Colon (tissue), 2 donors: ENCODE measurements around the gene SCAPER.
"Not testable (repeated sequence)": the region's sequence is repeated elsewhere in the genome, so short reads cannot be mapped to it uniquely, and the experiment has no call there.

Source experiments
- FAIRE-seq: peaks from 2 replicates; lab custom pipeline; 2012; peaks lifted over from hg19 to GRCh38; lab: Jason Lieb, UNC
- donor health status: control.
- donor health status: control.

The SCAPER gene

GRCh38 chr15:76321602-76322001 is 583.5 kb downstream of the SCAPER start:
- no peak for FAIRE-seq

DNA sequence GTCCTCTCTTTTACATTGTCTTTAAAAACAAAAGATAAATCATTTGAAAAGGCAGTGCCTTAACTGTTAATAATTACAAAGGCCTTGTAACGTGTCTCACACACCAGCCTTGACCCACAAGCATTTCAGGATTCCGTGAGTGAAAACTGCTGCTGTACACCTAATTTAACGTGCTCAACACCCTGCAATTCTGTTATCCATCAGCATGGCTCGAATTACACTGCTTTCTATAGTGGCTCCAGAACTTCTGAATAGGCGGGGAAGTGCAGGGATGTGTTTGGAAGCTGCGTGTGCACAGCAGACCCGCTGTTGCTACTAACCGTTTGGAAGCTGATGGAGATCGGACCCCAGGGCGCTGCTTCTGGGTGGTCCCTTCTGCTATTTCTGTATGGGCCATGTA is 584.0 kb downstream of the SCAPER start:
- FAIRE-seq, result no peak

GRCh38 chr15:76320012-76320411 is 585.1 kb downstream of the SCAPER start:
- no peak for FAIRE-seq

DNA sequence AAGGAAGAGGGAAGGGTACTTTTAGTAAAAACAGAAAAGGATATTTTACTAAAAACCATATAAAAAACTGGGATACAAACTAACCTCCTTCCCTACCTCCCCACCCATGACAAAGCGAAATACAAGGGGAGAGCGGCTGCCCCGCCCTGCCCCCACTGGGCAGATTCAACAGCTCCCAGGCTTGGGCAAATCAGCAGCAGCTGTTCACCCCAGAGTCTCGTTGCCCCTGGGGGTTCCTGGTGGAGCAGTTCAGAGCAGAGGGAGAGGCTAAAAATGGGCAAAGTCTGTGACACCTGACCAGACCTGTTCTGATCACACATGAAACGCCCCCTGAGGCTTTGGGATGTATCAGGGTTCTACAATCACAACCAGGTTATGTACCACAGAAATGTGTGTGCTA is 591.4 kb downstream of the SCAPER start:
- no peak for FAIRE-seq

DNA sequence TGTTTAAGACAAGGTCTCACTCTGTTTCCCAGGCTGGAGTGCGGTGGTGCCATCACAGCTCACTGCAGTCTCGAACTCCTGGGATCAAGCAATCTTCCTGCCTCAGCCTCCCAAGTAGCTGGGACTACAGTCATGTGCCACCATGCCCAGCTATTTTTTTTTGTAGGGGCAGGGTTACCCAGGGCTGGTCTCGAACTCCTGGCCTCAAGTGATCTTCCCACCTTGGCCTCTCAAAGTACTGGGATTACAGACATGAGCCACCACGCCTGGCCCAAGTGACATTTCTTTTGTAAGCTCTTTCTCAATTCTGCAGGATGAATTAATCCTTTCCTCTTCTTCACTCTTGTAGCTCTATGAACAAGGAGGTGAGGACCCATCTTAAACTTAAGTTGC is 592.0 kb downstream of the SCAPER start:
- FAIRE-seq, result not testable (repeated sequence)

DNA sequence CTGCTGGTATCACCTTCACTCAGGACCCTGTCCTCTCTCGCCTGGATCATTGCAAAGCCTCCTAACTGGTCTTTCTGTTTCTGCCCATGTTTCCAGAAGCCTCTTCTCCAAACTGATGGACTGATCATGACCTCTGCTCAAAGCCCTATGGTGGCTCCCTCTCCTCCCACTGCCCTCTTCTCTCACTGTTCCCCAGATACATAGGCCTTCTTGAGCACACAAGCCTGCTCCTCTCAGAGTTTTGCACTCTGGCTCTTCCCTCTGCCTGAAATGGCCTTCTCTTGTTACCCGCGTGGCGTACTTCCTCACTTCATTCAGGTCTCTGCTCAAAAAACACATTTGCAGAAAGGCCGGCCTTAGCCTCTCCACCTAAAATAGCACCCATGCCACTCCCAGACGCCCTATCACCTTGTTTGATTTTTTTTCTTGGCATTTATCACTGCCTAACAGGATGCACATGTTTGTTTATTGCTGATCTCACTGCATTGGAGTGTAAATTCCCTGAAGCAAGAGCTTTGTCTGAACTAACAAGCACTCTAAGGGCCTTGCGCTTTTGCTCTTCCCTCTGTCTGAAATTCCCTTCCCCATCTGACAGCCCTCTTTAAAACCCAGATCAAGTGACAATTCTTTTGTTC is 592.5 kb downstream of the SCAPER start:
- no peak for FAIRE-seq

DNA sequence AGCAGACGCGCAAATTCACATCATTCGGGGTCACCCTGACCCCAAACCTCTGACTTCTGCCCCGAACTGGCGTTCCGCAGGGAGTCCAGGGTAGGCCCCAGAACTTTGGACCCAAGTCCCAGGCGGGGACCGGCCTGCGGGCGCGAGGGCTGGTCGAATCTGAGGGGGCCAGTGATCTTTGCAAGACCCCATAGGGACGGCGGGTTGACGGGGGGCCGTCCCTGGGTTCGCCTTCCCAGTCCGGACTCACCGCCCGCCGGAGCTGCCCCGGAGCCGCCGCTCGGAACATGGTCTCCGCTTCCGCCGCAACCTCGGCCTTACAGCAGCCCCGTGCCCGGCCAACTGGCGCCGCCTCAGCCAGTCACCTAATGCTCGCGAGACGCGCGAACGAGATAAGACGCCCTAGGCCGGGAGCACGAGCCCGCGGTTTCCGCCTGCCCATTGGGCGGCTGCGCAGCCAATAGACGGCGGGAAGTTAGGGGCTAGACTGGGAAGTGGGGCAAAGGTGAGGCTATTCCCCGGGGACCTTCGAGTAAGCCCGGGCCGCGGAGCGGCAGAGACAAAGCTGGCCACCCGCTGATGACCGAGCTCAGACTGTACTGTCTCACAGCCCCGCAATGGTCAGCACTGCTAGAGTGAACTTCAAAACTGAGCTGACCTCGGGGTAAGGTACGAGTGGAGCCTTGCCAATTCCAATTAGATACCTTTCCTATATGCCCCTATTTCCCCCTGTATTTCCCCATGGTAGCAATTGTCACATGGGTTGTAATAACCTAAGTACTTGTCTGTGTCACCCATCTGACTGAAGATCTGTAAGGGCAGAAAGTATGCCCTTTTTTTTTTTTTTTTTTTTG is 593.8 kb downstream of the SCAPER start, which contains the start of gene ETFA:
ETFA (minus strand) TSS at position 370 of the 854 bp plus-strand sequence; CDS start at position 289, 81 bp downstream.
- no peak for FAIRE-seq

DNA sequence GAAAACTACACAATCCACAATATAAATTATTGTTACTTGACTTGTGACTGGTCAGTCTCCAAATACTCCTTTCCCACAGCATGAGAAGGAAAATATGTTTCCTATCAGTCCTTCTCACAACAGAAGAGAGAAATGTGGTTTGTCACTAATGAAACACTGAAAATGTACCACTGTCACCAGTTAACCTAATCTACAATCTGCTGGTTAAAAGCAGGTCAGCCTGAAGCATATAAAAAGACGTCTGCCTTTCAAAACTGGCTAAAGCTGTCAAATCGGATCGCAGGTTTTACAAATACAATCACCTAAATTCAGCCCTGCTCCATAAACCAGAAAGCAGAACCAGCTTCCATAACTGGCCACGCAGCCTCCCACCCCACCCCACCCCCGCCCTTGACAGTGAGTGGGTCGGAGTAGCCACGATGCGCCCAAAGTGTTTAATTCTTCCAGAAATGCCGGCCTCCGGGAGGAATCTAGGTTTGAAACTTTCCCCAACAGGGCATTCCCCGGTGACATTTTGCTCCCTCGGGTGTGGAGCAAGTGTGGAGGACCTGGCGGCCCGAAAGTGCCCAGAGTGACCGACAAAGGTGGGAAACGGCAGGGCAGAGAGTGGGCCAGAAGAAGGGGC is 594.6 kb downstream of the SCAPER start:
- FAIRE-seq, result no peak

- FAIRE-seq, result no peak
Measured at GRCh38 chr15:76309601-76310330, 595.4 kb downstream of the SCAPER start.

GRCh38 chr15:76303909-76304308 is 601.2 kb downstream of the SCAPER start:
- no peak for FAIRE-seq

DNA sequence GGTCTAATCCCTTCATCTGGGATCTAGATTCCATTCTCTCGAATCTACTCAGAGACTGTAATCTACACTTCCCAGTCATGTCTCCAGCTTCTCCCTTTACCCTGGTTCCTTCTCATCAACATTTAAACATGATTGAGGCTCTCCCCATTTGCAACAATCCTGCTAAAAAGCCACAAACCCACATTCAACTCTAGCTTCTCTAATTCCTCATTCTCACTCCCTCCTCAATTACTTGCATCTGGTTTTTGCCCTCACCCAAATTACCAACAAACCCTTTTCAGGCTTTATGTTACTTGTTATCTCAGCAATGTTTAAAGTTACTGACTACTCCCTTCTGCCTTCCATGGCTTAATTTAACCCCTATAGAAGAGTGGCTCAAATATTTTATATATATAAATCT is 605.4 kb downstream of the SCAPER start:
- no peak for FAIRE-seq

DNA sequence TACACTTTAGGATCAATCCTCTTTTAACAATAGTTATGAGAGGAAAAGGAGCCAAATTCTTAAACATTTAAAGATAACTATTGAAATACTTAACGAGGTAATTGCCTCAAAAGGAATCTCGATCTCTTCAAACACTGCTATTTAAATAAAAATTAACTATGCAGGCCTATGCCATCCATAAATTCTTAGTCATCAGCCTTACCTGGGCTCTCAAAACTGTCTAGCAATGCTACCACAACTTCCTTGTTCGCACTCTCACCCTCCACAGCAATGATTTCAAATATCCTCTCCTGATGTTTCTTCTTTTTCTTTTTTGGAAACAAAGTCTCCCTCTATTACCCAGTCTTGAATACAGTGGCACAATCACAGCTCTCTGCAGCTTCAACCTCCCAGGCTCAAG is 606.2 kb downstream of the SCAPER start:
- FAIRE-seq, result no peak

DNA sequence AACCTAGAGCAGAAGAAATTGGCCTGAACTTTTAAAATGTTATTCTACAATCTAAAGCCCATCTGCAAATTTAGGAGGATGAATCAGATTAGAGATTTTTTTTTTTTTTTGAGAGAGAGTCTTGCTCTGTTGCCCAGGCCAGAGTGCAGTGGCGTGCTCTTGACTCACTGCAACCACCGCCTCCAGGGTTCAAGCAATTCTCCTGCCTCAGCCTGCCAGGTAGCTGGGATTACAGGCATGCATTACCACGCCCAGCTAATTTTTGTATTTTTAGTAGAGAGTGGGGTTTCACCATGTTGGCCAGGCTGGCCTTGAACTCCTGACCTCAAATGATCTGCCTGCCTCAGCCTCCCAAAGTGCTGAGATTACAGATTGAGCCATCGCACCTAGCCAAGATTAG is 607.2 kb downstream of the SCAPER start:
- FAIRE-seq, result not testable (repeated sequence)
